Brain microvascular endothelial cell (primary cell): Measurements from ENCODE around the gene CCDC88B.
"Not testable (repeated sequence)": the region's sequence is repeated elsewhere in the genome, so short reads cannot be mapped to it uniquely, and the experiment has no call there.

Experiments used
- DNase-seq: peaks from one replicate; pipeline ENCODE4 v3.0.0-alpha.2; 2020
- H3K27ac ChIP-seq: fragments of 250-450 bp; sonication (Bioruptor Pico); 2 replicates; pipeline ENCODE4 v1.5.1; 2020; ENCODE audit warnings: mild to moderate bottlenecking, moderate library complexity
- H3K27me3 ChIP-seq: fragments of 250-450 bp; sonication (Bioruptor Pico); replicated peaks from 2 replicates; pipeline ENCODE4 v1.5.1; 2020; ENCODE audit warnings: mild to moderate bottlenecking
- H3K36me3 ChIP-seq: fragments of 250-450 bp; sonication (Bioruptor Pico); replicated peaks from 2 replicates; pipeline ENCODE4 v1.5.1; 2020; ENCODE audit warnings: mild to moderate bottlenecking
- H3K4me3 ChIP-seq: 2 replicates; pipeline ENCODE4 v1.5.1; 2011; ENCODE audit warnings: low read depth, mild to moderate bottlenecking, control low read depth, low read length, moderate library complexity
- CTCF ChIP-seq: IDR thresholded peaks from 2 replicates; pipeline ENCODE4 v1.5.1; 2011; ENCODE audit warnings: low read depth, mild to moderate bottlenecking, moderate library complexity, low read length, control low read depth, inconsistent platforms; ENCODE audit errors: missing control alignments
- in situ Hi-C: cut with HindIII; loops from 2 replicates; pipeline ENCODE4 v1.10.0; 2017; ENCODE audit warnings: low sequenced_read_pairs, low pct_ligation_motif_present

CCDC88B gene

GRCh38 chr11:64304316-64305072 is 35.5 kb upstream of the CCDC88B start:
- H3K4me3 ChIP-seq: peak overlapping the region; percentile 54

GRCh38 chr11:64305075-64305690 is 34.8 kb upstream of the CCDC88B start, which contains the start of gene ESRRA:
ESRRA (plus strand) TSS chr11:64305524; CDS start chr11:64307180, 1,656 bp downstream.
- H3K4me3 ChIP-seq: peak within 1 kb of the TSS; percentile 75
- no peaks in the 10 kb centered on the region for H3K36me3 ChIP-seq
- in situ Hi-C loops: no loop called here
- H3K27me3 ChIP-seq: peaks cover 4% of the 10 kb centered on the region
- DNase-seq: peak; percentile 97
- H3K27ac ChIP-seq: peak within 1 kb of the TSS; percentile 59
- no peak for TF ChIP-seq CTCF

More at GRCh38 chr11:64304316-64305072, 35.5 kb upstream of the CCDC88B start:
- peak; percentile 91 for DNase-seq
- Histone ChIP-seq H3K27ac (peak overlapping the region; percentile 59), H3K36me3 (no peaks in the 10 kb centered on the region), H3K27me3 (peaks cover 11% of the 10 kb centered on the region)
- peak; percentile 91 for TF ChIP-seq CTCF
- in situ Hi-C loops: no loop called here

- in situ Hi-C loops: no loop called here
- no peaks in the 10 kb centered on the region for H3K36me3 ChIP-seq
- DNase-seq: no peak
- peak overlapping the region; percentile 75 for H3K4me3 ChIP-seq
- no peaks in the 10 kb centered on the region for H3K27me3 ChIP-seq
- peak; percentile 44 for TF ChIP-seq CTCF
- H3K27ac ChIP-seq: no peak overlapping the region
Observed at GRCh38 chr11:64305691-64306562, 34.1 kb upstream of the CCDC88B start.

- no peak overlapping the region for H3K27ac ChIP-seq
- in situ Hi-C loops: no loop called here
- H3K36me3 ChIP-seq: no peaks in the 10 kb centered on the region
- peak overlapping the region; percentile 75 for H3K4me3 ChIP-seq
- TF ChIP-seq CTCF: no peak
- no peaks in the 10 kb centered on the region for H3K27me3 ChIP-seq
- DNase-seq: no peak
Observed at GRCh38 chr11:64306563-64306875, 33.5 kb upstream of the CCDC88B start.

GRCh38 chr11:64306876-64307622 is 33.0 kb upstream of the CCDC88B start:
- no peak for DNase-seq
- Histone ChIP-seq H3K27ac (no peak overlapping the region), H3K27me3 (no peaks in the 10 kb centered on the region), H3K4me3 (no peak overlapping the region), H3K36me3 (no peaks in the 10 kb centered on the region)
- in situ Hi-C loops: no loop called here
- no peak for TF ChIP-seq CTCF

GRCh38 chr11:64307795-64308194 is 32.2 kb upstream of the CCDC88B start:
- in situ Hi-C loops, H3K4me3 ChIP-seq, H3K27me3 ChIP-seq, DNase-seq, H3K27ac ChIP-seq, H3K36me3 ChIP-seq: not testable (repeated sequence)
